GM20431 (cell line): ENCODE measurements around the gene PLB1.

Source experiments
- in situ Hi-C: fragments of 300-500 bp; cut with MseI, MboI; formaldehyde crosslinking; loops from one replicate; pipeline ENCODE4 v1.15.0; 2020; ENCODE audit warnings: low sequenced_read_pairs; ENCODE audit not compliant: unreplicated experiment

The PLB1 gene

GRCh38 chr2:28674062-28674712 is 178.3 kb downstream of the PLB1 start:
- in situ Hi-C loops = no loop called here

- in situ Hi-C loops = no loop called here
These were observed 178.8 kb downstream of the PLB1 start for GRCh38 chr2:28674713-28675068.

DNA sequence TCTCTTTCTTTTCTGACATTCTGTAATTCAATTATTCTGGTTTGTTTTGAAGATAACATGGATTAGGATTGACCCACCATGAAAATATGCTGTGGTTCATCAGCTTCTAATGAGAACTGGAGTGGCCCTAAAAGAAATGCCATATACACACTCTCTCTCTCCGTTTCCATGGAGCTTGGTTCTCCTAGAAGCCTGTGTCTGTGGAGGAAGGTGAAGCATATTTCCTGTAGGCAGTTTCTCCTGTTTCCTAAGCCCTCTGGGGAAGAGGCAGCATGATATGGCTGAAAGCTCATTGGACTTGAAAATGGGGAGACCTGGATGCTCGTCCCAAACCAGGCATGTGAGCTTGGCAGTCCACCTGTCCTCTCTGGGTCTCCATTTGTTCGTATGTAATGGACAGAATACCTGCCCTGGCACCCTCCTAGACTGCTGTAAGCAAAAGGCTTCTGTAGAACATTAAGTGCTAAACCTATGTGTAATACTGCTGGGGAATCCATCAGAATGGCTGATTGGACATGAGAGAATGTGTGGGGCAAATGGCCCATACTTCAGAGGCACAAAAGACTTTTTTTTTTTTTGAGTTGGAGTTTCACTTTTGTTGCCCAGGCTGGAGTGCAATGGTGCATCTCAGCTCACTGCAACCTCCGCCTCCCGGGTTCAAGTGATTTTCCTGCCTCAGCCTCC is 180.4 kb downstream of the PLB1 start:
- in situ Hi-C loops = no loop called here

DNA sequence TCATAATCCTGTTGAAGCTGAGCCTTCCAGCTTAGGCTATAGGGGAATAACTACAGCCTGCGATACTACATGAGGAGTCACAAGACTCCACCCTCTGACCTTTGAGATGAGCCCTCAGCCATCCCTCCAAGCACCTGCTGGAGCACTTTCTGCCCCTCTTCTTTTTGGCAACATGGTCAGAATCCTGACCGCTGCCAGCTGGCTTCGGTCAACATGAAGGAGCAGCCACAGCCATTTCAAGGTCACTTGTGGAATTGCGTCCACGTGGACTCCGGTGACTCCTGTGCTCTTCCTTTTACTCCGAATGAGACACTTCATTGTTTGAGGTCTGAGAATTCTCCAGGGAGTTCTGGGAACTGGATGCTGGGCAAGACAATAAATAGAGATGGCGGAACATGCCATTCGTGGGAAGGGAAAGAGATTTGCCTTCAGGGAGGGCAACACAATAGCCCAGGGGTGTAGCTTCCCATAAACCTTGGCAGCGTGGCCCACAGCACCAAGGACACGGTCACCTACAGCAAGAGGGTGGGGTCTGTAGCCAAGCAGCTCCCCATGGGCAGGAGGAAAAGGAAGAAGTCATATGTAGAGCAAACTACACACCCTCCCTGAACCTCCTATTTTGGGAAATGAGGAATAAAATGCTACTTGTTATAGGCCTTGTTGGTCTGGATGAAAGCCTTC is 182.5 kb downstream of the PLB1 start:
- in situ Hi-C loops = no loop called here

- in situ Hi-C loops = no loop called here
These were observed 183.1 kb downstream of the PLB1 start for GRCh38 chr2:28678944-28679343.

GRCh38 chr2:28680657-28681056 is 184.8 kb downstream of the PLB1 start:
- in situ Hi-C loops = no loop called here

DNA sequence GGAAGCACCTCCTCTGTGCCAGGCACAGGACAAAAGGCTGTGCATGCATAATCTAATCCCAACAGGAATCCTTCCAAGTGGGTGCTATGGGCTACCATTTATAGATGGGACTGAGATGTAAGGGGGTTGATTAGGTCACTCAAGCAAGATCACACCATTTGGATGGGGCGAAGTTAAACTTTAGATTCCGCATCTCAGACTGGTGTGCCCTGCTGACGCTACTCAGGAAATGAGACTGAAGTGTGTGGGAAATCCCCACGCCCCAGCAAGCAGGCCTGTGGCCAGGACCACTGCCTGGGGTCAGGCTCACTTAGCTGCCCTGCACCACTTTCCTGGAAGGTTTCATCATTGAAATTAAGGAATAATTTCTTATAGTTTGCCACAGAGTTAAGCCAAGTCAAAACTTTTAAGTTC is 185.3 kb downstream of the PLB1 start:
- in situ Hi-C loops = no loop called here

- in situ Hi-C loops = no loop called here
These were observed 185.7 kb downstream of the PLB1 start for GRCh38 chr2:28681606-28682005.

DNA sequence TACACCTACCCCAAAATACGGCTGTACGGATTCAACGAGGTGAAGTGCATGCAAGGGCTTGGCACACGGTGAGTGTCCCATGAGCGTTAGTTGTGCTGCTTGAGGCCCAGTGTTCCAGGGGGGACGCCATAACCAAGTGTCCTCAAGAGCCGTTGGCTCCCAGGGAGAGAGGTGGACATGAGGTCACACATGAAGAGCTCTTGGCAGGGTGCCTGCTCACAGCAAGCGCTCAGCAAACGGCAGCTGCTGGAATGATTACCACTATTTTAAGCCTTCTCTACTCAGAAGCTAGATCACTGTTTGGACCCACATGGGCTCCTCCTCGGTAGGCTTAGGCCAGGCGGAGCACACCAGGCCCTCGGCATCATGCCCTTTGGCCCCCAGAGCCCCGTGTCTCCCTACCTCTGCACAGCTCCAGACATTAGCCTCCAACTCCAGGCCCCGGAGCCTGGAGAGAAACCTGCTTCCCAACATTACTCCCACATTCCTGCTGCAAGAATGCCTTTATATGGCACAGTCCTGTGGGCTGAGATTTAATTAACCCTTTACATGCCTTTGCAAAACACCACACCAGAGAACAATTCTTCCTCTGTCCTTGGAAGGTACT is 187.3 kb downstream of the PLB1 start:
- in situ Hi-C loops = no loop called here

DNA sequence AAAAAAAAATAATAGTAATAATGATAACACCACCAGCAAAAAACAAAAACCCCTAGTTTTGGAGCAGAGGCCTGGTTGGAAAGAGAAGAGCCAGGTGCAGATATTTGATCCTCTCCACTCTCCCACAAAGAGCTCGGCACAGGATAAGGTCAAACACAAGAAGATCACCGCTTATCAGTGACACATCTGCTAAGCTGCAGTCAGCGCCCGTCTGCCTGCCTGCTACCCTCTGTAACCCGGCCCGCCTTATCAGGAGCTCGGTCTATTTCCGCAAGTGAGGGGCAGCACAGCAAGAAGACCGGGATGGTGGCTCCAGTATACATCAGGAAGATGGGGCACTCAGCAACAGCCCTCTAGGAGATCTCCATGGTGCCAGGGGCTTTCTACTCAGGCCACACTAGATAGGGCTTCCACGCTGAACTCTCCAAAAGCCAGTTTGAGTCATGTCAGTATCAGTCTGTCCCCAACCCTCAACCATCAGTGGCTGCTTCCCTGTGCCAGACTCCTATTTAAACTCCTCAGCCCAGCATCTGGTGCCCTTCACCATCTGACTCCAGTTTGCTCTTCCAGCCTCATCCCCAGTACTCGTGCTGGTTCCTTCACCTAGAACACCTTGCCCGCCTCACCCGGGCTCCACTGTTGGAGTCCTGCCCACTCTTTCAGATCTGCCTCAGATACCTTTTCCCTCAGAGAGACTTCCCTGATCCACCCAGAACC is 188.4 kb downstream of the PLB1 start:
- in situ Hi-C loops = no loop called here

- in situ Hi-C loops = no loop called here
These were observed 191.3 kb downstream of the PLB1 start for GRCh38 chr2:28687171-28687570.

GRCh38 chr2:28687640-28688385 is 192.0 kb downstream of the PLB1 start:
- in situ Hi-C loops = no loop called here

- in situ Hi-C loops = no loop called here
These were observed 193.0 kb downstream of the PLB1 start for GRCh38 chr2:28688818-28689217.

DNA sequence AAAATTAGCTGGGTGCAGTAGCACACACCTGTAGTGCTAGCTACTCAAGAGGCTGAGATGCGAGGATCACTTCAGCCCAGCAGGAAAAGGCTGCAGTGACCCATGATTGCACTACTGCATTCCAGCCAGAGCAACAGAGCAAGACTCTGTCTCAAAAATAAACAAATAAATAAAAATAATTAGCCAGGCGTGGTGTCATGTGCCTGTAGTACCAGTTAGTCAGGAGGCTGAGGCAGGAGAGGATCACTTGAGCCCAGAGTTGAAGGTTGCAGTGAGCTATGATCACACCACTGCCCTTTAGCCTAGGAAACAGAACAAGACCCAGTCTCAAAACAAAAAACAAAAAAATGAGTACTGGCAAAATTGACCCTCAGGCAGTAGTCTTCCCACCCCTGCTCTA is 193.9 kb downstream of the PLB1 start:
- in situ Hi-C loops = no loop called here

DNA sequence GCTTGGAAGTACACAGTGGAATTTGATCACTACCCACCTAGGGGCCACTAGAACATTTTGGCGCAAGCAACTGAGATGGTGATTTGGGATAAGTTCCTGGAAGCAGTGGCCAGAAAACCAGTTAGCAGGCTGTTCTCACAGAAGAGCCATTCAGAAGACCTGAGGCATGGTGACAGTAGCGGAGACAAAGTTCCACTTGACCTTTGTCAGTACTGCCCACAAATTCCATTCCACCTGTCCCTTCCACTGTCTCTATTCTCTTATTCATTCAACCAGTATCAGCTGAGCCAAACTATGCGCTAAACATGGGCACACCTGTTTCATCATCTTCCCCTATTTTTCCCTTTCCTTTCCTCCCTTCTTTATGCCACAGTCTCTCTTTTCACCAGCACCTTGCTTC is 196.6 kb downstream of the PLB1 start:
- in situ Hi-C loops = no loop called here

GRCh38 chr2:28693223-28693622 is 197.4 kb downstream of the PLB1 start:
- in situ Hi-C loops = no loop called here
